Measurements from ENCODE around the gene TFRC. TPM values are rescaled to one million over a fixed set of nuclear protein-coding genes. Genes with fewer than 3 reads are reported as not detected.
A peak's percentile ranks its signal among the peaks of the same experiment; 100 is the strongest.

The TFRC gene
- total and polyA plus RNA-seq, 11 donors: 15.7 to 232 (median 103) TPM

DNA sequence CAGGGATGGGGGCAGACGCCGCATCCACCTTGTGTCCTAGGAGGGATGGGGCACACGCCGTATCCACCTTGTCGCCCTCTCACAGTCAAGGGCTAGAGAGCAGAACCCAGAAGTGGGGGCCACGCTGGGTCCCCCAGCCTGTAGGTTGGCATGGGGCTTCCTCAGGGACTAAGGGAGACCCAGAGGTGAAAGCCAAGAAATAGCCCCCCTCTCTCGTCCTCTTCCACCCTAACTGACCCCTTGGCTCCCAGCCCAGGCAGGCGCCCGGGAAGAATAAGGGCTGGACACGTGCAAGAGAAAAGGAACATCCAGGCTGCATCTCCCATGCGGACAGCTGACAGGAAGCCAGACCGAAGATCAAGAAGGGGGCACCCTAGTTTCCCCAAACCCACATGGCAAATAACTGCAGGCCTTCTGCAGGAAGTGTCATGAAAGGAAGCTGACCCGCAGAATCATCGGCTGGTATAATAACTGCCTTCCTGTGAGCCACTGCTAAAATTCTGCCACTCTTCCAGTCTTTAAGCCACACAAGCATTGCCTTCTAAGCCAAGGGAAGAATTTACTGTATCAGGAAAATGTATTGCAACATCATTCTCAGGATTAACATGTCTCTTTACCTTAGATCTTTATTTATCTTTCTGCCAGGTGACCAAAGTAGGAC lies 38.5 kb upstream of the TFRC start:
- Histone ChIP-seq H3K36me3 (no peaks in the 10 kb centered on the region), H3K27me3 (no peaks in the 10 kb centered on the region), H3K4me1 (peaks cover 0 to 40% (median 0%) of the 10 kb centered on the region in 12 donors), H3K4me3 (no peak overlapping the region), H3K9me3 (no peaks in the 10 kb centered on the region), H3K27ac (peak overlapping the region in 1 of 12 donors; percentile 49)
- intact Hi-C loops (cut with DNase I): no loop called here
- ATAC-seq (peak in 3 of 4 donors; percentile 13 to 61 (median 42)), DNase-seq (peak in 4 of 5 donors; percentile 34 to 60 (median 39))
- TF ChIP-seq, protein P1, sequence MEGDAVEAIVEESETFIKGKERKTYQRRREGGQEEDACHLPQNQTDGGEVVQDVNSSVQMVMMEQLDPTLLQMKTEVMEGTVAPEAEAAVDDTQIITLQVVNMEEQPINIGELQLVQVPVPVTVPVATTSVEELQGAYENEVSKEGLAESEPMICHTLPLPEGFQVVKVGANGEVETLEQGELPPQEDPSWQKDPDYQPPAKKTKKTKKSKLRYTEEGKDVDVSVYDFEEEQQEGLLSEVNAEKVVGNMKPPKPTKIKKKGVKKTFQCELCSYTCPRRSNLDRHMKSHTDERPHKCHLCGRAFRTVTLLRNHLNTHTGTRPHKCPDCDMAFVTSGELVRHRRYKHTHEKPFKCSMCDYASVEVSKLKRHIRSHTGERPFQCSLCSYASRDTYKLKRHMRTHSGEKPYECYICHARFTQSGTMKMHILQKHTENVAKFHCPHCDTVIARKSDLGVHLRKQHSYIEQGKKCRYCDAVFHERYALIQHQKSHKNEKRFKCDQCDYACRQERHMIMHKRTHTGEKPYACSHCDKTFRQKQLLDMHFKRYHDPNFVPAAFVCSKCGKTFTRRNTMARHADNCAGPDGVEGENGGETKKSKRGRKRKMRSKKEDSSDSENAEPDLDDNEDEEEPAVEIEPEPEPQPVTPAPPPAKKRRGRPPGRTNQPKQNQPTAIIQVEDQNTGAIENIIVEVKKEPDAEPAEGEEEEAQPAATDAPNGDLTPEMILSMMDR (IDR thresholded peaks at IDR 0.05): no peak
- no peak for TF ChIP-seq POLR2A (IDR thresholded peaks at IDR 0.05)
- WGBS, 4 donors: 36 to 49% (median 39%) methylated on average over 12 to 14 of the region's 14 CpGs

DNA sequence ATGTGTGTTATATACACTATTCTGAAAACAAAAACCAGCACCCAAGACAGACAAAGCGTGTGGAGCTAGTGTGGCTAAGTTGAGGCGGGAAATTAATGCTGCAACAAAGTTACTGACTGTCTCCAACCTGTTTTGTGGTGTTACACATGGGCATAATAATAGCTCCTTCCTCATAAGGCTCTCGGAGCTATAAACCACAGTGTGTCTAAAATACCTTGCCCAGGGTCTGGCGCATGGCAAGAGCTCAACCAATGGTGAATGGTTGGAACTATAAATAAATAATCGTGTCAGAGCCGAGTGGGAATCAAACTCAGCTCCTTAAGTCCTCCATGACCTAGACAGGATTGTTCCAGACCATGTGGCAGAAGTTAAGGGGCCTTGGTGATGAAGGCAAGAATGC lies 35.9 kb upstream of the TFRC start:
- Histone ChIP-seq H3K4me3 (no peak overlapping the region), H3K9me3 (no peaks in the 10 kb centered on the region), H3K27me3 (no peaks in the 10 kb centered on the region), H3K36me3 (no peaks in the 10 kb centered on the region), H3K4me1 (peaks cover 0 to 34% (median 0%) of the 10 kb centered on the region in 12 donors), H3K27ac (peak overlapping the region in 6 of 12 donors; percentile 16 to 56 (median 34))
- TF ChIP-seq, protein P1 (IDR thresholded peaks at IDR 0.05): no peak
- TF ChIP-seq POLR2A (IDR thresholded peaks at IDR 0.05): no peak
- DNase-seq (peak in 3 of 5 donors; percentile 19 to 50 (median 43)), ATAC-seq (peak; percentile 59 to 91 (median 88))
- intact Hi-C loops (cut with DNase I): no loop called here
- WGBS, 4 donors: 48 to 66% (median 55%) methylated on average over 6 of the region's 6 CpGs

GRCh38 chr3:196115678-196116083 lies 33.8 kb upstream of the TFRC start:
- TF ChIP-seq, protein P1 (IDR thresholded peaks at IDR 0.05): no peak
- Histone ChIP-seq H3K9me3 (no peaks in the 10 kb centered on the region), H3K27me3 (no peaks in the 10 kb centered on the region), H3K4me3 (no peak overlapping the region), H3K36me3 (no peaks in the 10 kb centered on the region), H3K4me1 (peaks cover 0 to 17% (median 0%) of the 10 kb centered on the region in 12 donors), H3K27ac (no peak overlapping the region)
- intact Hi-C loops (cut with DNase I): no loop called here
- DNase-seq (no peak), ATAC-seq (no peak)
- 79 to 86% (median 84%) methylated on average over 3 of the region's 3 CpGs for WGBS, 4 donors

DNA sequence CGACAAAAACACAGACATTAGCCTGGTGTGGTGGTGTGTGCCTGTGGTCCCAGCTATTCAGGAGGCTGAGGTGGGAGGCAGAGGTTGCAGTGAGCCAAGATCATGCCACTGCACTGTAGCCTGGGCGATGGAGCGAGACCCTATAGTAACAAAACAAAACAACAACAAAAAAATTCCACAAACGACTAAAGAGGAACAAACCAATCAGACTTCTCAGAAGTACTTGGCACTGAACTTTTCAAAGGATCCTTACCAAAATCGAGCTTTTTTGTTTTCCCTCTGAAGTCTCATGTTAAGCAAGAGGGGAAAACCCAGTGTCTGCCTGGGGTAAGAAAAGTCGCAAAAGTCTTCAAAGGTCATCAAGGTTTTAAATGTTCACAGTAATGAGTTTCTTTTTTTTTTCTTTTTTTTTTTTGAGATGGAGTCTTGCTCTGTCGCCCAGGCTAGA lies 30.1 kb upstream of the TFRC start:
- no peak for TF ChIP-seq POLR2A (IDR thresholded peaks at IDR 0.05)
- TF ChIP-seq, protein P1 (IDR thresholded peaks at IDR 0.05): no peak
- intact Hi-C loops (cut with DNase I): no loop called here
- H3K36me3 ChIP-seq: no peaks in the 10 kb centered on the region
- no peaks in the 10 kb centered on the region for H3K4me1 ChIP-seq
- no peaks in the 10 kb centered on the region for H3K9me3 ChIP-seq
- WGBS, 4 donors: 81 to 85% (median 82%) methylated on average over 7 of the region's 7 CpGs
- DNase-seq: no peak
- H3K4me3 ChIP-seq: no peak overlapping the region
- H3K27ac ChIP-seq: peak overlapping the region in 1 of 12 donors; percentile 55
- H3K27me3 ChIP-seq: no peaks in the 10 kb centered on the region
- no peak for ATAC-seq

All from heart left ventricle (tissue), 16 donors.